SK-N-DZ (cell line): ENCODE measurements around the gene SIT1.
"Not testable (repeated sequence)": the region's sequence is repeated elsewhere in the genome, so short reads cannot be mapped to it uniquely, and the experiment has no call there.

Experiments used
- DNase-seq: peaks from one replicate; pipeline ENCODE4 v3.0.0-alpha.2; 2015; ENCODE audit warnings: low spot score

SIT1 gene

GRCh38 chr9:35660966-35661415 lies 10.3 kb upstream of the SIT1 start:
- no peak for DNase-seq

GRCh38 chr9:35659340-35659739 lies 8.6 kb upstream of the SIT1 start:
- no peak for DNase-seq

GRCh38 chr9:35658968-35659220 lies 8.2 kb upstream of the SIT1 start:
- peak; percentile 40 for DNase-seq

GRCh38 chr9:35658137-35658967 lies 7.6 kb upstream of the SIT1 start, which contains the start of gene CCDC107:
CCDC107 (plus strand) TSS chr9:35658292; CDS start chr9:35658380, 88 bp downstream.
- peak; percentile 90 for DNase-seq

- DNase-seq: peak; percentile 100
Measured at GRCh38 chr9:35657546-35658136, 6.9 kb upstream of the SIT1 start, which contains the start of gene RMRP. RMRP (minus strand) TSS chr9:35658019.

GRCh38 chr9:35656831-35657545 lies 6.3 kb upstream of the SIT1 start:
- DNase-seq: no peak

- DNase-seq: no peak
Measured at GRCh38 chr9:35656348-35656747, 5.6 kb upstream of the SIT1 start.

GRCh38 chr9:35653611-35654010 lies 2.9 kb upstream of the SIT1 start:
- no peak for DNase-seq

GRCh38 chr9:35652829-35653209 lies 2.1 kb upstream of the SIT1 start:
- no peak for DNase-seq

GRCh38 chr9:35651956-35652828 lies 1.5 kb upstream of the SIT1 start:
- no peak for DNase-seq

- no peak for DNase-seq
Measured at GRCh38 chr9:35649431-35650340, 1.0 kb downstream of the SIT1 start.

- peak; percentile 83 for DNase-seq
Measured at GRCh38 chr9:35646533-35647265, 4.0 kb downstream of the SIT1 start.

GRCh38 chr9:35646153-35646532 lies 4.6 kb downstream of the SIT1 start:
- no peak for DNase-seq

GRCh38 chr9:35645736-35646135 lies 5.0 kb downstream of the SIT1 start:
- DNase-seq: not testable (repeated sequence)

- no peak for DNase-seq
Measured at GRCh38 chr9:35643046-35643445, 7.7 kb downstream of the SIT1 start.

GRCh38 chr9:35641478-35641877 lies 9.3 kb downstream of the SIT1 start:
- not testable (repeated sequence) for DNase-seq

- not testable (repeated sequence) for DNase-seq
Measured at GRCh38 chr9:35640431-35640830, 10.3 kb downstream of the SIT1 start.

GRCh38 chr9:35639631-35640030 lies 11.1 kb downstream of the SIT1 start:
- no peak for DNase-seq

GRCh38 chr9:35639225-35639624 lies 11.5 kb downstream of the SIT1 start:
- not testable (repeated sequence) for DNase-seq

- DNase-seq: not testable (repeated sequence)
Measured at GRCh38 chr9:35638751-35639150, 12.0 kb downstream of the SIT1 start.
